GM12878 (cell line): ENCODE data around the gene TBCB. TPM values are rescaled to one million over a fixed set of nuclear protein-coding genes. Genes with fewer than 3 reads are reported as not detected.

Experiments
- ATAC-seq: fragments of 200-7000 bp; cut with Tn5 transposase; 3 replicates; pipeline ENCODE4 v1.9.1; 2020; ENCODE audit warnings: mild to moderate bottlenecking, moderate library complexity
- BruUV-seq: library from RNA; stranded (reverse); fragments of 400-500 nt; replicated peaks from 2 replicates; lab custom pipeline; 2021; lab: Mats Ljungman, UMichigan
- CTCF ChIA-PET: fragments of 300-600 bp; sonication (Branson Sonifier 250); formaldehyde crosslinking; extraction: SDS; loops from one replicate; lab custom pipeline; 2021; ENCODE audit warnings: inconsistent platforms; lab: Yijun Ruan, JAX
- POLR2A ChIA-PET: fragments of 350-600 bp; formaldehyde crosslinking; extraction: SDS; loops from one replicate; lab custom pipeline; 2021; ENCODE audit warnings: inconsistent platforms; lab: Charles Lee
- RAD21 ChIA-PET: fragments of 300-600 bp; sonication (Branson Sonifier 250); formaldehyde crosslinking; loops from one replicate; lab custom pipeline; 2023; ENCODE audit warnings: antibody characterized with exemption; ENCODE audit not compliant: unreplicated experiment; lab: Charles Lee
- SMC1A ChIA-PET: fragments of 300-600 bp; sonication (Branson Sonifier 250); formaldehyde crosslinking; loops from one replicate; lab custom pipeline; 2023; ENCODE audit not compliant: unreplicated experiment, uncharacterized antibody; lab: Charles Lee
- DNase-seq: peaks from one replicate; pipeline ENCODE4 v3.0.0-alpha.2; 2011; ENCODE audit warnings: low read depth, low spot score
- FAIRE-seq: peaks from 3 replicates; lab custom pipeline; 2011; peaks lifted over from hg19 to GRCh38; lab: Jason Lieb, UNC
- H2AFZ ChIP-seq: 2 replicates; pipeline ENCODE4 v1.6.0; 2011; ENCODE audit warnings: low read depth, low read length, control low read depth; ENCODE audit not compliant: control insufficient read depth
- H3K27ac ChIP-seq: 2 replicates; pipeline ENCODE4 v1.5.1; 2011; ENCODE audit warnings: control low read depth; ENCODE audit not compliant: control insufficient read depth, insufficient read depth
- H3K27me3 ChIP-seq, 2 experiments: replicated peaks in 1 of 2; 2 replicates each; pipeline versions ENCODE4 v1.6.0 to v1.6.1; 2011; ENCODE audit warnings: low read length in 1 of 2; ENCODE audit not compliant: control insufficient read depth in 2 of 2, insufficient read depth in 2 of 2
- H3K36me3 ChIP-seq, 2 experiments: 2 replicates each; pipeline ENCODE4 v1.5.1; 2011; ENCODE audit warnings: low read length in 1 of 2; ENCODE audit not compliant: control insufficient read depth in 2 of 2, insufficient read depth in 2 of 2
- H3K4me1 ChIP-seq: 2 replicates; pipeline ENCODE4 v1.6.1; 2011; ENCODE audit warnings: mild to moderate bottlenecking, low read length, moderate library complexity, mixed read lengths; ENCODE audit not compliant: control insufficient read depth, insufficient read depth
- H3K4me2 ChIP-seq: 2 replicates; pipeline ENCODE4 v1.6.0; 2011; ENCODE audit warnings: control low read depth; ENCODE audit not compliant: control insufficient read depth, insufficient read depth
- H3K4me3 ChIP-seq: fragments of 200-600 bp; sonication (generic); 2 replicates; pipeline ENCODE4 v1.5.1; 2016
- H3K79me2 ChIP-seq: 2 replicates; pipeline ENCODE4 v1.6.0; 2011; ENCODE audit warnings: low read length; ENCODE audit not compliant: control insufficient read depth, insufficient read depth
- H3K9ac ChIP-seq: 2 replicates; pipeline ENCODE4 v1.8.0; 2011; ENCODE audit warnings: low read length, control low read depth, mixed read lengths; ENCODE audit not compliant: control insufficient read depth, insufficient read depth
- H3K9me3 ChIP-seq: replicated peaks from 3 replicates; pipeline ENCODE4 v1.5.1; 2011; ENCODE audit warnings: mild to moderate bottlenecking, low read length; ENCODE audit not compliant: control insufficient read depth, insufficient read depth
- H4K20me1 ChIP-seq: 2 replicates; pipeline ENCODE4 v1.6.0; 2011; ENCODE audit not compliant: control insufficient read depth, insufficient read depth
- CREM ChIP-seq: IDR thresholded peaks from 2 replicates; pipeline ENCODE4 v1.6.1; 2014; ENCODE audit warnings: antibody characterized with exemption, low read depth
- CTCF ChIP-seq, 3 experiments: IDR thresholded peaks in 2 of 3; conservative IDR thresholded peaks in 1 of 3; 2 replicates each; pipeline ENCODE4 v1.5.1; 2011; ENCODE audit warnings: low read depth in 3 of 3, low read length in 3 of 3, mild to moderate bottlenecking in 3 of 3, control low read depth in 2 of 3, moderate library complexity in 2 of 3, inconsistent platforms in 1 of 3, mixed read lengths in 1 of 3; ENCODE audit not compliant: control insufficient read depth in 2 of 3, insufficient read depth in 1 of 3; ENCODE audit errors: extremely low read depth in 1 of 3
- EZH2 ChIP-seq: IDR thresholded peaks from 2 replicates; pipeline ENCODE4 v1.6.1; 2012; ENCODE audit warnings: low read depth, mild to moderate bottlenecking, control low read depth, inconsistent platforms, low read length, borderline replicate concordance; ENCODE audit not compliant: control insufficient read depth
- HCFC1 ChIP-seq: fragments of 150-350 bp; IDR thresholded peaks from 2 replicates; pipeline ENCODE4 v1.6.1; 2014; ENCODE audit warnings: low read length
- KLF5 ChIP-seq: fragments of 450-650 bp; IDR thresholded peaks from 2 replicates; pipeline ENCODE4 v1.6.1; 2014; ENCODE audit warnings: mild to moderate bottlenecking; ENCODE audit not compliant: partially characterized antibody
- MLLT1 ChIP-seq: fragments of 450-650 bp; IDR thresholded peaks from 2 replicates; pipeline ENCODE4 v1.6.1; 2016; ENCODE audit warnings: mild to moderate bottlenecking
- PML ChIP-seq: IDR thresholded peaks from 2 replicates; pipeline ENCODE4 v1.6.1; 2012; ENCODE audit warnings: low read length, inconsistent platforms
- RELA ChIP-seq: fragments of 450-650 bp; IDR thresholded peaks from 2 replicates; pipeline ENCODE4 v1.8.0; 2014; ENCODE audit warnings: borderline replicate concordance; ENCODE audit not compliant: partially characterized antibody
- RELB ChIP-seq: fragments of 450-650 bp; IDR thresholded peaks from 2 replicates; pipeline ENCODE4 v1.6.1; 2017; ENCODE audit warnings: low read depth, mild to moderate bottlenecking, moderate library complexity
- SKIL ChIP-seq: fragments of 450-650 bp; IDR thresholded peaks from 2 replicates; pipeline ENCODE4 v1.6.1; 2017; ENCODE audit warnings: mild to moderate bottlenecking, low read depth, inconsistent platforms; ENCODE audit not compliant: poor library complexity, severe bottlenecking
- SMAD1 ChIP-seq: fragments of 450-650 bp; IDR thresholded peaks from 2 replicates; pipeline ENCODE4 v1.6.1; 2018; ENCODE audit warnings: mild to moderate bottlenecking, low read depth; ENCODE audit not compliant: partially characterized antibody
- SMARCA5 ChIP-seq: fragments of 450-650 bp; IDR thresholded peaks from 2 replicates; pipeline ENCODE4 v1.6.1; 2017; ENCODE audit warnings: mild to moderate bottlenecking
- SP1 ChIP-seq: IDR thresholded peaks from one replicate; pipeline ENCODE4 v1.6.1; 2011; ENCODE audit warnings: low read depth, low read length
- STAT3 ChIP-seq: IDR thresholded peaks from 2 replicates; pipeline ENCODE4 v1.6.1; 2011; ENCODE audit warnings: low read depth, low read length, improper control_type of control experiment
- ZBED1 ChIP-seq: IDR thresholded peaks from 2 replicates; pipeline ENCODE4 v1.6.1; 2016; ENCODE audit warnings: borderline replicate concordance
- ZSCAN29 ChIP-seq: fragments of 450-650 bp; IDR thresholded peaks from 2 replicates; pipeline ENCODE4 v1.6.1; 2017; ENCODE audit warnings: mild to moderate bottlenecking, moderate library complexity
- WGBS: methylation state at CpG from one replicate; pipeline ENCODE4 v1.1.6; 2016; ENCODE audit warnings: low lambda C conversion rate; ENCODE audit not compliant: insufficient replicate concordance, insufficient coverage; ENCODE audit errors: missing lambda C conversion rate; 5-methylcytosine and 5-hydroxymethylcytosine counted together
- in situ Hi-C: fragments of 300-500 bp; cut with MboI; formaldehyde crosslinking; loops from 9 replicates; pipeline ENCODE4 v1.14.3; 2018; ENCODE audit warnings: mixed read lengths
- intact Hi-C: fragments of 100-400 bp; cut with micrococcal nuclease; formaldehyde crosslinking; loops from one replicate; pipeline ENCODE4 v1.14.2; 2022; ENCODE audit not compliant: unreplicated experiment
- polyA plus RNA-seq, 11 experiments: library from polyadenylated mRNA; depleted of rRNA in 4 of 11; unstranded in 6 of 11; stranded (reverse) in 5 of 11; fragments of >200 nt; fragmentation: Nextera tagmentation in 4 of 11; fragmentation: Illumina TruSeq in 1 of 11; extraction: Ambion mirVana in 4 of 11; extraction: Trizol in 1 of 11; gene quantifications; 1 replicate in 1 of 11; 2 replicates in 10 of 11; pipeline versions ENCODE4 v1.2.1 to v1.2.3, GENCODE V29; 2011 to 2016; ENCODE audit warnings: inconsistent platforms in 2 of 11, missing spikeins in 2 of 11, low read depth in 1 of 11
- total RNA-seq, 4 experiments: library from RNA; depleted of rRNA in 3 of 4; stranded (reverse); fragments of >200 nt in 3 of 4; fragmentation: Illumina TruSeq in 1 of 4; extraction: Trizol in 1 of 4; gene quantifications; 2 replicates each; pipeline versions ENCODE4 v1.2.1 to v1.2.3, GENCODE V29; 2013 to 2021

Gene TBCB
- total and polyA plus RNA-seq, 10 of the 15 experiments (the other 5 are each of a cell fraction or from before 2014, with no cell fraction given), result 9.4 to 193 (median 126) TPM

- no TSS peak for BruUV-seq
- WGBS, result 98% methylated on average over 3 of the region's 3 CpGs
- TF ChIP-seq PML, result no peak
- no peak for TF ChIP-seq SP1
- TF ChIP-seq SMARCA5, result no peak
- TF ChIP-seq RELB, result no peak
- no peak for TF ChIP-seq KLF5
- TF ChIP-seq ZBED1, result no peak
- TF ChIP-seq STAT3, result no peak
- no peak for TF ChIP-seq CTCF (IDR thresholded peaks at IDR 0.05 in 2 of 3, conservative IDR thresholded peaks at IDR 0.05 in 1 of 3; ENCODE audit: control insufficient read depth in 2 of 3, extremely low read depth in 1 of 3, insufficient read depth in 1 of 3, low read depth in 3 of 3, low read length in 3 of 3)
- TF ChIP-seq SKIL, result no peak
- TF ChIP-seq SMAD1, result no peak
- TF ChIP-seq HCFC1, result no peak
- TF ChIP-seq EZH2, result no peak
- no peak for TF ChIP-seq ZSCAN29
- TF ChIP-seq MLLT1, result no peak
- no peak for TF ChIP-seq RELA
- no peak for TF ChIP-seq CREM
Measured at GRCh38 chr19:36079389-36079945, 35.8 kb upstream of the TBCB start.

More at GRCh38 chr19:36079389-36079945, 35.8 kb upstream of the TBCB start:
- no peak overlapping the region for H3K4me3 ChIP-seq
- POLR2A ChIA-PET, result no interaction called here
- H3K36me3 ChIP-seq, result peaks cover 20 to 22% of the 10 kb centered on the region in 2 experiments; a peak in 3 of 4 replicates
- no peaks in the 10 kb centered on the region for H4K20me1 ChIP-seq
- ATAC-seq (no peak), FAIRE-seq (no peak), DNase-seq (no peak)
- intact Hi-C loops, result no loop called here
- in situ Hi-C loops, result no loop called here
- H3K4me2 ChIP-seq, result no peak overlapping the region
- no peak overlapping the region for H3K9ac ChIP-seq
- no peak overlapping the region for H3K27ac ChIP-seq
- H3K4me1 ChIP-seq, result no peaks in the 10 kb centered on the region
- SMC1A ChIA-PET, result no interaction called here
- no peaks in the 10 kb centered on the region for H3K27me3 ChIP-seq
- H3K79me2 ChIP-seq, result no peaks in the 10 kb centered on the region
- no peaks in the 10 kb centered on the region for H3K9me3 ChIP-seq
- CTCF ChIA-PET, result interaction anchor here (1.4 kb wide), 1 partner anchor 13 kb away, joined by 4 read pairs; no protein-coding TSS in a partner anchor
- no peak overlapping the region for H2AFZ ChIP-seq
- RAD21 ChIA-PET, result no interaction called here
